Stomach smooth muscle (tissue), 2 donors: ENCODE data around the gene SSBP2.

Source experiments
- H3K27ac ChIP-seq: one replicate; pipeline ENCODE4 v1.7.0; 2013; ENCODE audit warnings: mild to moderate bottlenecking, low read length, inconsistent platforms
- H3K27me3 ChIP-seq, 2 donors: one replicate each; pipeline ENCODE4 v1.7.0; 2013; ENCODE audit warnings: low read length in 2 of 2; ENCODE audit not compliant: insufficient read depth in 2 of 2, control insufficient read depth in 1 of 2
- H3K36me3 ChIP-seq, 2 donors: one replicate each; pipeline ENCODE4 v1.7.0; 2013; ENCODE audit warnings: low read length in 2 of 2; ENCODE audit not compliant: control insufficient read depth in 2 of 2, insufficient read depth in 2 of 2
- H3K4me1 ChIP-seq: one replicate; pipeline ENCODE4 v1.7.0; 2013; ENCODE audit warnings: low read length; ENCODE audit not compliant: control insufficient read depth, insufficient read depth
- H3K4me3 ChIP-seq, 2 donors: one replicate each; pipeline ENCODE4 v1.7.0; 2013; ENCODE audit warnings: low read length in 2 of 2
- H3K9ac ChIP-seq, 2 donors: one replicate each; pipeline ENCODE4 v1.7.0; 2013; ENCODE audit warnings: low read length in 2 of 2, mild to moderate bottlenecking in 1 of 2
- H3K9me3 ChIP-seq, 2 donors: one replicate each; pipeline ENCODE4 v1.7.0; 2013; ENCODE audit warnings: low read length in 2 of 2; ENCODE audit not compliant: control insufficient read depth in 2 of 2
- donor health status: healthy.
- donor health status: Pancreatic carcinoma.

Gene SSBP2

GRCh38 chr5:81544351-81545018 is 206.4 kb downstream of the SSBP2 start:
- Histone ChIP-seq H3K27me3 (no peaks in the 10 kb centered on the region), H3K27ac (no peak overlapping the region), H3K9me3 (no peaks in the 10 kb centered on the region), H3K4me3 (no peak overlapping the region), H3K36me3 (peaks cover 0 to 3% of the 10 kb centered on the region in 2 donors), H3K4me1 (no peaks in the 10 kb centered on the region), H3K9ac (no peak overlapping the region)

DNA sequence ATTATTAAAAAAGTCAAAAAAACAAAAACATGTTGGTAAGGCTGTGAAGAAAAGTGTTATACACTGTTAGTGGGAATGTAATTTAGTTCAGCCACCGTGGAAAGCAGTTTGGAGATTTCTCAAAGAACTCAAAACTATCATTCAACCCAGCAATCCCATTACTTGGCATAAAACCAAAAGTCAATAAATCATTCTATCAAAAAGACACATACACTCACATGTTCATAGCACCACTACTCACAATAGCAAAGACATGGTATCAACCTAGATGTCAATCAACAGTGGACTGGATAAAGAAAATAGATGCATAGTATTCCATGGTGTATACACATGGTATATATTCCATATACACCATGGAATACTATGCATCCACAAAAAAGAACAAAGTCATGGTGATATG is 208.7 kb downstream of the SSBP2 start:
- no peaks in the 10 kb centered on the region for H3K27me3 ChIP-seq
- H3K4me3 ChIP-seq: no peak overlapping the region
- H3K4me1 ChIP-seq: no peaks in the 10 kb centered on the region
- no peak overlapping the region for H3K9ac ChIP-seq
- no peak overlapping the region for H3K27ac ChIP-seq
- peaks cover 0 to 6% of the 10 kb centered on the region in 2 donors for H3K36me3 ChIP-seq
- H3K9me3 ChIP-seq: no peaks in the 10 kb centered on the region

DNA sequence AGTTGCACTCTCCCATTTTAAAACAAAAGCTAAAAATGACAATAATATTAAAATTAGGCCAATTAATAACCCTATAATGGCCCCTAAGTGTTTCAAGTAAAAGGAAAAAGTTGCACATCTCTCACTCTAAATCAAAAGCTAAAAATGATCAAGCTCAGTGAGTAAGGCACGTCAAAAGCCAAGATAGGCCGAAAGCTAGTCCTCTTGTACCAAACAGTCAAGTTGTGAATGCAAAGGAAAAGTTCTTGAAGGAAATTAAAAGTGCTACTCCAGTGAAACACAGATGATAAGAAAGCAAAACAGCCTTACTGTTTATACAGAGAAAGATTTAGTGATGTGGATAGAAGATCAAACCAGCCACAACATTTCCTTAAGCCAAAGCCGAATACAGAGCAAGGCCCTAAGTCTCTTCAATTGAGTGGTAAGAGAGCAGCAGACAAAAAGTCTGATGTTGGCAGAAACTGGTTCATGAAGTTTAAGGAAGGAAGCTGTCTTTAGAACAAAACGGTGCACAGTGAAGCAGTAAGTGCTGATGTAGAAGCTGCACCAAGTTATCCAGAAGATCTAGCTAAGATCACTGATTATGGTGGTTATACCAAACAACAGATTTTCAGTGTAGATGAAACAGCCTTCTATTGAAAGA is 212.9 kb downstream of the SSBP2 start:
- Histone ChIP-seq H3K4me3 (no peak overlapping the region), H3K9me3 (no peaks in the 10 kb centered on the region), H3K27me3 (no peaks in the 10 kb centered on the region), H3K27ac (no peak overlapping the region), H3K9ac (no peak overlapping the region), H3K4me1 (no peaks in the 10 kb centered on the region), H3K36me3 (peaks cover 0 to 3% of the 10 kb centered on the region in 2 donors)

DNA sequence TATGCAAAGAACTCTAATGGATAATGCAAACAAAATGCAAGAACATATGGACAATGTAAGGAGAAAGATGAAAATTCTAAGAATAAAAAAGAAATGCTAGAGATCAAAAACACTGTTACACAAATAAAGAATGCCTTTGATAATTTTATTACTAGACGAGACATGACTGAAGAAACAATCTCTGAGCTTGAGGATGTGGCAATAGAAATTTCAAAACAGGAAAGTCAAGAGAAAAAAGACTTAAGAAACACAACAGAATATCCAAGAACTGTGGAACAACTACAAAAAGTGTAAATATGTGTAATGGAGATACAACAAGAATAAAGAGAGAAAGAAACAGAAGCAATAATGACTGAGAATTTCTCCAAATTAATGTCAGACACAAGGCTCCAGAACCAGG is 216.5 kb downstream of the SSBP2 start:
- Histone ChIP-seq H3K4me3 (no peak overlapping the region), H3K27me3 (no peaks in the 10 kb centered on the region), H3K9ac (no peak overlapping the region), H3K9me3 (no peaks in the 10 kb centered on the region), H3K36me3 (peaks cover 0 to 3% of the 10 kb centered on the region in 2 donors), H3K4me1 (no peaks in the 10 kb centered on the region), H3K27ac (no peak overlapping the region)

- H3K4me1 ChIP-seq: no peaks in the 10 kb centered on the region
- H3K36me3 ChIP-seq: no peaks in the 10 kb centered on the region
- H3K27me3 ChIP-seq: no peaks in the 10 kb centered on the region
- H3K9ac ChIP-seq: no peak overlapping the region
- no peaks in the 10 kb centered on the region for H3K9me3 ChIP-seq
- H3K4me3 ChIP-seq: no peak overlapping the region
- H3K27ac ChIP-seq: no peak overlapping the region
Measured at GRCh38 chr5:81533629-81534405, 217.1 kb downstream of the SSBP2 start.

- no peak overlapping the region for H3K4me3 ChIP-seq
- no peaks in the 10 kb centered on the region for H3K4me1 ChIP-seq
- no peak overlapping the region for H3K9ac ChIP-seq
- no peaks in the 10 kb centered on the region for H3K27me3 ChIP-seq
- no peaks in the 10 kb centered on the region for H3K36me3 ChIP-seq
- H3K27ac ChIP-seq: no peak overlapping the region
- no peaks in the 10 kb centered on the region for H3K9me3 ChIP-seq
Measured at GRCh38 chr5:81530919-81531318, 220.0 kb downstream of the SSBP2 start.

GRCh38 chr5:81525690-81526089 is 225.2 kb downstream of the SSBP2 start:
- Histone ChIP-seq H3K4me1 (no peaks in the 10 kb centered on the region), H3K4me3 (no peak overlapping the region), H3K27ac (no peak overlapping the region), H3K9ac (no peak overlapping the region), H3K9me3 (no peaks in the 10 kb centered on the region), H3K27me3 (no peaks in the 10 kb centered on the region), H3K36me3 (no peaks in the 10 kb centered on the region)

DNA sequence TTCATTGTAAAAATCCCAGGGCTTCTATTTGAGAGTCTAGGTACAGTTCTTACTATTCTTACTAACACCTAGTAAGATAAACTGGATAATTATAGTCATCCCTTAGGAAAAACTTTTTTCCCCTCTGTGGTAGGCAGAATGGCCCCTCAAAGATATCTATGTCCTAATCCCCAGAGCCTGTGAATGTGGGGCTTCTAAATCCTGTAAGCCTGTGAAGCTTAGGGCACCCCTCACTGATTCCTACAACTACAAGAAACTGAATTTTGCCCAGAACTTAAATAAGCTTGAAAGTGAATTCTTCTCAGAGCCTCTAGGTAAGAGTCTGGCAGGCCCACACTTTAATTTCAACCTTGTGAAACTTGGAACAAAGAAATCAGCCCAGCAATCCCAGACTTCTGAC is 226.9 kb downstream of the SSBP2 start:
- Histone ChIP-seq H3K4me1 (no peaks in the 10 kb centered on the region), H3K27ac (no peak overlapping the region), H3K27me3 (no peaks in the 10 kb centered on the region), H3K4me3 (no peak overlapping the region), H3K36me3 (no peaks in the 10 kb centered on the region), H3K9ac (no peak overlapping the region), H3K9me3 (no peaks in the 10 kb centered on the region)

DNA sequence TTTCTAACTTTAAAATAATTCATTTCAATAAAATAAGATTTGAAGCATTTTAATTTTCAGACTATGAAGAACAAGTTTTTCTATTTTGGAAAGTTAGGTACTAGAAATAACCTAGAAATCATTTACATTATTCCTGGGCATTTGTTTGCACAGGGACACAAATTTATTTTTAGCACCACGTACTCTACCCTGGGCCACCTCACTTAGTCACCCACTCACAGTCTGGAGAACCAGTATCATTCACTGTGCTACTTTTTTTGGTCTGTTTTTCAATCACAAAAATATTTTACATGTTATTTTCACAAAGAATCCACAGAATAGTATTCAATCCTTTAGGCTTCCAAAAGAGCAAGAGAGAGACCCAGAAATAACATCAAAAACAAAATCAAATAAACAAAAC is 228.3 kb downstream of the SSBP2 start:
- Histone ChIP-seq H3K9me3 (no peaks in the 10 kb centered on the region), H3K9ac (no peak overlapping the region), H3K27me3 (no peaks in the 10 kb centered on the region), H3K4me1 (no peaks in the 10 kb centered on the region), H3K4me3 (no peak overlapping the region), H3K27ac (no peak overlapping the region), H3K36me3 (no peaks in the 10 kb centered on the region)

- H3K36me3 ChIP-seq: no peaks in the 10 kb centered on the region
- H3K9me3 ChIP-seq: no peaks in the 10 kb centered on the region
- no peak overlapping the region for H3K4me3 ChIP-seq
- H3K27me3 ChIP-seq: no peaks in the 10 kb centered on the region
- H3K27ac ChIP-seq: no peak overlapping the region
- H3K4me1 ChIP-seq: no peaks in the 10 kb centered on the region
- H3K9ac ChIP-seq: no peak overlapping the region
Measured at GRCh38 chr5:81520769-81521168, 230.1 kb downstream of the SSBP2 start.
